ENCODE data around the gene TEN1. TPM values are rescaled to one million over a fixed set of nuclear protein-coding genes. Genes with fewer than 3 reads are reported as not detected.

The TEN1 gene
- total RNA-seq, 1 donor from 2014 or later = 5.9 TPM

GRCh38 chr17:75995385-75995925 lies 16.4 kb downstream of the TEN1 start:
- Histone ChIP-seq H3K27me3 (no peaks in the 10 kb centered on the region), H3K4me3 (no peak overlapping the region), H2AFZ (replicated peaks) (no peak overlapping the region), H3K79me2 (ENCODE audit: low read depth) (no peaks in the 10 kb centered on the region), H3K4me1 (no peaks in the 10 kb centered on the region), H3K9me3 (ENCODE audit: low read depth) (no peaks in the 10 kb centered on the region), H3K4me2 (no peak overlapping the region), H3K27ac (no peak overlapping the region), H3K9ac (no peak overlapping the region), H3F3A (ENCODE audit: low read depth) (no peaks in the 10 kb centered on the region), H4K20me1 (ENCODE audit: low read depth) (no peaks in the 10 kb centered on the region), H3K36me3 (no peaks in the 10 kb centered on the region)
- no peak overlapping the region for H3K27ac Mint-ChIP-seq
- DNase-seq (ENCODE audit: low spot score) = no peak
- peaks cover 9% of the 10 kb centered on the region for H3K4me1 Mint-ChIP-seq
- no peaks in the 10 kb centered on the region for H3K9me3 Mint-ChIP-seq
- H3K36me3 Mint-ChIP-seq = no peaks in the 10 kb centered on the region
- peaks cover 5% of the 10 kb centered on the region for H3K27me3 Mint-ChIP-seq (ENCODE audit: insufficient read depth, low read depth)
- TF ChIP-seq EZH2phosphoT487 (IDR thresholded peaks at IDR 0.05) (no peak), EZH2 (IDR thresholded peaks at IDR 0.05) (no peak), CTCF (IDR thresholded peaks at IDR 0.05) (no peak)
- no peak overlapping the region for H3K4me3 Mint-ChIP-seq

DNA sequence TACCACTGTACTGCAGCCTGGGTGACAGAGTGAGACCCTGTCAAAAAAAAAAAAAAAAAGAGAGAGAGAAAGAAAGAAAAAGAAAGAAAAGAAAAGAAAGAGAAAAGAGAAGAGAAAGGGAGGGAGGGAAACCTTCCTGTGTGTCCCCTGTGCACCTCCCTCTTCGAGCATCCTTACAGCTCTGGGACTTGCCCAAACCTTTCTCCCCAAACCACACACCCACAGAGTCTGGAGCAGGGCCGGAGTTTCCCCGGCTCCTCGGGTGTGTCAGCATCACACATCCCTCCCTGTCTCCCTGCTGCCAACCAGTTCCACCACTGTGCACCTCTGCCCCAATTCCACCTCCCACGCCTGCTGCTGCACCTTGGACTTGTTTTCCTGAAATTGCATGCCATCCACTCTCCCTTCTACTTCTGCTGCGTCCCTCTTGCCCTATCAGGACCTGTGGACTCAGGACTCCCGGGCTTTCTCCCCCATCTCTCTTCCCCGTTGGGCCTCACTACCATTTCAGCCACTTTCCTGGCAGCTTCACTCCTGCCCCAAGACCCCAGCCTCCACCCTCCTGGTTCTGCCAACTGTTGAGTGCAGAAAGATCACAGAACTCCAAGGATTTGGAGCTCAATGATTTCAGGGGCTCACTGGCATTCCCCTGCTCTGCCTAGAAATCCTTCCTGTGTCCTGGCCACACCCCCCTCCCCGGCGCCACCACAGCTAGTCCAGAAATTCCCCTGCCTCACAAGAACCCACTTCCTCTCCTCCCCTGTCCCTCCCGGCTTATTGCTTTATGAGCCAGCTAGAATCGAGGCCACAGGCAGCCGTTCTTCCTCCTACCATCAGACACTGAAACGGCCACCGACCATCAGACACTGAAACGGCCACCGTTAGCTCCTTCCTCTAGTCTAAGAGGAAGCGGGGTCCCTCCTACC lies 17.9 kb downstream of the TEN1 start:
- Histone ChIP-seq H4K20me1 (ENCODE audit: low read depth) (no peaks in the 10 kb centered on the region), H3F3A (ENCODE audit: low read depth) (no peaks in the 10 kb centered on the region), H3K36me3 (no peaks in the 10 kb centered on the region), H3K9ac (peak overlapping the region; percentile 45), H2AFZ (replicated peaks) (no peak overlapping the region), H3K79me2 (ENCODE audit: low read depth) (no peaks in the 10 kb centered on the region), H3K4me2 (no peak overlapping the region), H3K4me1 (no peaks in the 10 kb centered on the region), H3K4me3 (no peak overlapping the region), H3K9me3 (ENCODE audit: low read depth) (no peaks in the 10 kb centered on the region), H3K27me3 (no peaks in the 10 kb centered on the region), H3K27ac (no peak overlapping the region)
- TF ChIP-seq CTCF (IDR thresholded peaks at IDR 0.05) (no peak), EZH2 (IDR thresholded peaks at IDR 0.05) (no peak), EZH2phosphoT487 (IDR thresholded peaks at IDR 0.05) (no peak)
- peaks cover 5% of the 10 kb centered on the region for H3K27me3 Mint-ChIP-seq (ENCODE audit: insufficient read depth, low read depth)
- no peak for DNase-seq (ENCODE audit: low spot score)
- no peak overlapping the region for H3K4me3 Mint-ChIP-seq
- H3K9me3 Mint-ChIP-seq = no peaks in the 10 kb centered on the region
- no peaks in the 10 kb centered on the region for H3K36me3 Mint-ChIP-seq
- peak overlapping the region; percentile 39 for H3K27ac Mint-ChIP-seq
- peaks cover 9% of the 10 kb centered on the region for H3K4me1 Mint-ChIP-seq

- no peaks in the 10 kb centered on the region for H3F3A ChIP-seq (ENCODE audit: low read depth)
- H3K27me3 ChIP-seq = no peaks in the 10 kb centered on the region
- DNase-seq (ENCODE audit: low spot score) = no peak
- H3K79me2 ChIP-seq (ENCODE audit: low read depth) = no peaks in the 10 kb centered on the region
- no peaks in the 10 kb centered on the region for H3K36me3 ChIP-seq
- H3K9me3 Mint-ChIP-seq = no peaks in the 10 kb centered on the region
- no peak overlapping the region for H3K27ac ChIP-seq
- H3K4me3 ChIP-seq = no peak overlapping the region
- H3K4me1 Mint-ChIP-seq = peaks cover 9% of the 10 kb centered on the region
- no peaks in the 10 kb centered on the region for H4K20me1 ChIP-seq (ENCODE audit: low read depth)
- H3K4me2 ChIP-seq = no peak overlapping the region
- H3K27me3 Mint-ChIP-seq (ENCODE audit: insufficient read depth, low read depth) = peaks cover 5% of the 10 kb centered on the region
- H3K9me3 ChIP-seq (ENCODE audit: low read depth) = no peaks in the 10 kb centered on the region
- H3K9ac ChIP-seq = no peak overlapping the region
- no peak overlapping the region for H3K4me3 Mint-ChIP-seq
- H2AFZ ChIP-seq (replicated peaks) = no peak overlapping the region
- TF ChIP-seq EZH2 (IDR thresholded peaks at IDR 0.05) (no peak), EZH2phosphoT487 (IDR thresholded peaks at IDR 0.05) (no peak), CTCF (IDR thresholded peaks at IDR 0.05) (no peak)
- H3K36me3 Mint-ChIP-seq = no peaks in the 10 kb centered on the region
- H3K4me1 ChIP-seq = no peaks in the 10 kb centered on the region
- peak overlapping the region; percentile 66 for H3K27ac Mint-ChIP-seq
Measured at GRCh38 chr17:75998327-75998795, 19.3 kb downstream of the TEN1 start.

Data from neural progenitor cell (in vitro differentiated cells).